ENCODE data around the gene KCNIP2. TPM values are rescaled to one million over a fixed set of nuclear protein-coding genes. Genes with fewer than 3 reads are reported as not detected.

KCNIP2 gene
- total and polyA plus RNA-seq, 4 donors = 0.18 to 2.0 (median 0.72) TPM

GRCh38 chr10:101880232-101880573 is 36.6 kb upstream of the KCNIP2 start:
- H3K4me1 ChIP-seq (ENCODE audit: control insufficient read depth in 4 of 4, insufficient read depth in 4 of 4, low read length in 3 of 4) = no peaks in the 10 kb centered on the region
- H3K27me3 ChIP-seq (ENCODE audit: control insufficient read depth in 4 of 4, insufficient read depth in 4 of 4, low read length in 3 of 4) = no peaks in the 10 kb centered on the region
- no peak for TF ChIP-seq NR2F2 (IDR thresholded peaks at IDR 0.05)
- TF ChIP-seq FOXA2 (IDR thresholded peaks at IDR 0.05) = no peak
- no peak for TF ChIP-seq MAX (IDR thresholded peaks at IDR 0.05)
- no peak for TF ChIP-seq HNF4G (IDR thresholded peaks at IDR 0.05)
- no peak for TF ChIP-seq FOXA1 (IDR thresholded peaks at IDR 0.05)
- TF ChIP-seq ATF3 (IDR thresholded peaks at IDR 0.05) = no peak
- no peak for TF ChIP-seq GABPA (IDR thresholded peaks at IDR 0.05 in 1 of 2, conservative IDR thresholded peaks at IDR 0.05 in 1 of 2)
- TF ChIP-seq YY1 (IDR thresholded peaks at IDR 0.05) = no peak
- TF ChIP-seq JUND (IDR thresholded peaks at IDR 0.05) = no peak
- TF ChIP-seq RAD21 (IDR thresholded peaks at IDR 0.05) = no peak
- TF ChIP-seq ZBTB33 (IDR thresholded peaks at IDR 0.05) = no peak
- TF ChIP-seq EGR1 (IDR thresholded peaks at IDR 0.05; ENCODE audit: low read depth in 2 of 2) = no peak
- no peak for TF ChIP-seq SP1 (IDR thresholded peaks at IDR 0.05)
- TF ChIP-seq CTCF (IDR thresholded peaks at IDR 0.05; ENCODE audit: low read depth, low read length, missing input control) = no peak
- no peak for TF ChIP-seq TAF1 (conservative IDR thresholded peaks at IDR 0.05)
- no peak overlapping the region for H3K4me3 ChIP-seq (ENCODE audit: low read depth in 1 of 3, low read length in 3 of 3)
- no peak overlapping the region for H3K27ac ChIP-seq (ENCODE audit: low read depth in 1 of 2, low read length in 2 of 2)
- H3K9ac ChIP-seq (ENCODE audit: low read depth in 1 of 2, low read length in 2 of 2) = no peak overlapping the region
- 97% methylated on average over 2 of the region's 2 CpGs for WGBS
- DNase-seq (ENCODE audit: low spot score) = no peak
- no peaks in the 10 kb centered on the region for H3K9me3 ChIP-seq (ENCODE audit: control insufficient read depth in 4 of 4, low read length in 3 of 4)
- no peaks in the 10 kb centered on the region for H3K36me3 ChIP-seq (ENCODE audit: control insufficient read depth in 4 of 4, insufficient read depth in 3 of 4, low read depth in 1 of 4, low read length in 3 of 4)

GRCh38 chr10:101879456-101880231 is 36.0 kb upstream of the KCNIP2 start:
- Histone ChIP-seq H3K27ac (ENCODE audit: low read depth in 1 of 2, low read length in 2 of 2) (no peak overlapping the region), H3K4me1 (ENCODE audit: control insufficient read depth in 4 of 4, insufficient read depth in 4 of 4, low read length in 3 of 4) (no peaks in the 10 kb centered on the region), H3K36me3 (ENCODE audit: control insufficient read depth in 4 of 4, insufficient read depth in 3 of 4, low read depth in 1 of 4, low read length in 3 of 4) (no peaks in the 10 kb centered on the region), H3K27me3 (ENCODE audit: control insufficient read depth in 4 of 4, insufficient read depth in 4 of 4, low read length in 3 of 4) (no peaks in the 10 kb centered on the region), H3K9me3 (ENCODE audit: control insufficient read depth in 4 of 4, low read length in 3 of 4) (no peaks in the 10 kb centered on the region), H3K9ac (ENCODE audit: low read depth in 1 of 2, low read length in 2 of 2) (no peak overlapping the region), H3K4me3 (ENCODE audit: low read depth in 1 of 3, low read length in 3 of 3) (no peak overlapping the region)
- 94% methylated on average over 13 of the region's 13 CpGs for WGBS
- no peak for DNase-seq (ENCODE audit: low spot score)
- TF ChIP-seq SP1 (IDR thresholded peaks at IDR 0.05) = no peak
- TF ChIP-seq TAF1 (conservative IDR thresholded peaks at IDR 0.05) = no peak
- no peak for TF ChIP-seq MAX (IDR thresholded peaks at IDR 0.05)
- no peak for TF ChIP-seq GABPA (IDR thresholded peaks at IDR 0.05 in 1 of 2, conservative IDR thresholded peaks at IDR 0.05 in 1 of 2)
- no peak for TF ChIP-seq NR2F2 (IDR thresholded peaks at IDR 0.05)
- no peak for TF ChIP-seq HNF4G (IDR thresholded peaks at IDR 0.05)
- TF ChIP-seq ZBTB33 (IDR thresholded peaks at IDR 0.05) = no peak
- TF ChIP-seq REST (IDR thresholded peaks at IDR 0.05) = no peak
- TF ChIP-seq CTCF (IDR thresholded peaks at IDR 0.05; ENCODE audit: low read depth, low read length, missing input control) = no peak
- TF ChIP-seq ATF3 (IDR thresholded peaks at IDR 0.05) = no peak
- no peak for TF ChIP-seq EGR1 (IDR thresholded peaks at IDR 0.05; ENCODE audit: low read depth in 2 of 2)
- TF ChIP-seq FOXA2 (IDR thresholded peaks at IDR 0.05) = no peak
- TF ChIP-seq RXRA (IDR thresholded peaks at IDR 0.05) = no peak

Measured in liver (tissue), 9 donors.